IMR-90 (cell line): ENCODE results near the gene PPM1M. TPM values are rescaled to one million over a fixed set of nuclear protein-coding genes. Genes with fewer than 3 reads are reported as not detected.

Experiments
- ATAC-seq: fragments of 200-7000 bp; cut with Tn5 transposase; 2 replicates; pipeline ENCODE4 v1.9.1; 2020; ENCODE audit warnings: low read depth, mild to moderate bottlenecking, moderate library complexity
- BruUV-seq: library from RNA; stranded (reverse); fragments of 400-500 nt; replicated peaks from 2 replicates; lab custom pipeline; 2021; lab: Mats Ljungman, UMichigan
- CTCF ChIA-PET: fragments of 300-600 bp; formaldehyde crosslinking; extraction: SDS; loops from one replicate; lab custom pipeline; 2021; ENCODE audit warnings: antibody characterized with exemption; lab: Yijun Ruan, JAX
- POLR2A ChIA-PET: fragments of 300-600 bp; sonication (Branson Sonifier 250); formaldehyde crosslinking; loops from one replicate; lab custom pipeline; 2022; ENCODE audit warnings: antibody characterized with exemption; ENCODE audit not compliant: unreplicated experiment; lab: Charles Lee
- DNase-seq: peaks from one replicate; pipeline ENCODE4 v3.0.0; 2013
- H2AFZ ChIP-seq: replicated peaks from 2 replicates; pipeline ENCODE3; 2013; ENCODE audit warnings: low read length, mild to moderate bottlenecking; ENCODE audit not compliant: poor library complexity
- H2AK5ac ChIP-seq: 2 replicates; pipeline ENCODE4 v1.6.1; 2013; ENCODE audit warnings: low read depth, low read length, inconsistent platforms
- H2AK9ac ChIP-seq: replicated peaks from 2 replicates; pipeline ENCODE3; 2013; ENCODE audit warnings: mild to moderate bottlenecking, low read depth, low read length, moderate library complexity; ENCODE audit not compliant: poor library complexity
- H2BK120ac ChIP-seq: 2 replicates; pipeline ENCODE4 v1.6.1; 2013; ENCODE audit warnings: low read depth, low read length, inconsistent platforms
- H2BK15ac ChIP-seq: 3 replicates; pipeline ENCODE4 v1.6.1; 2013; ENCODE audit warnings: low read depth, low read length, inconsistent platforms
- H2BK20ac ChIP-seq: 2 replicates; pipeline ENCODE4 v1.6.1; 2013; ENCODE audit warnings: low read depth, mild to moderate bottlenecking, inconsistent platforms, low read length, moderate library complexity
- H2BK5ac ChIP-seq: 2 replicates; pipeline ENCODE4 v1.6.1; 2013; ENCODE audit warnings: mild to moderate bottlenecking, low read depth, low read length, inconsistent platforms; ENCODE audit not compliant: poor library complexity, severe bottlenecking
- H3K14ac ChIP-seq: replicated peaks from 2 replicates; pipeline ENCODE4 v1.6.1; 2013; ENCODE audit warnings: low read depth, low read length, inconsistent platforms
- H3K18ac ChIP-seq: 2 replicates; pipeline ENCODE4 v1.6.1; 2013; ENCODE audit warnings: low read depth, low read length, control low read depth
- H3K23ac ChIP-seq: 2 replicates; pipeline ENCODE4 v1.6.1; 2013; ENCODE audit warnings: low read depth, low read length, inconsistent platforms
- H3K27ac ChIP-seq: 2 replicates; pipeline ENCODE4 v1.5.1; 2013; ENCODE audit warnings: mild to moderate bottlenecking, control low read depth, low read length; ENCODE audit not compliant: insufficient read depth
- H3K27me3 ChIP-seq: 2 replicates; pipeline ENCODE4 v1.6.1; 2013; ENCODE audit warnings: low read length; ENCODE audit not compliant: control insufficient read depth, insufficient read depth
- H3K36me3 ChIP-seq: 2 replicates; pipeline ENCODE4 v1.6.1; 2013; ENCODE audit warnings: low read length, mixed read lengths; ENCODE audit not compliant: control insufficient read depth, insufficient read depth
- H3K4ac ChIP-seq: 2 replicates; pipeline ENCODE4 v1.6.1; 2013; ENCODE audit warnings: low read depth, low read length, inconsistent platforms
- H3K4me1 ChIP-seq: 2 replicates; pipeline ENCODE4 v1.6.1; 2013; ENCODE audit warnings: low read length, mixed read lengths; ENCODE audit not compliant: control insufficient read depth, insufficient read depth
- H3K4me2 ChIP-seq: 2 replicates; pipeline ENCODE4 v1.6.1; 2013; ENCODE audit warnings: low read depth, mild to moderate bottlenecking, control low read depth, low read length, moderate library complexity
- H3K4me3 ChIP-seq: 2 replicates; pipeline ENCODE4 v1.5.1; 2013; ENCODE audit warnings: low read depth, mild to moderate bottlenecking, control low read depth, low read length, moderate library complexity; ENCODE audit not compliant: insufficient read depth
- H3K56ac ChIP-seq: 2 replicates; pipeline ENCODE4 v1.6.1; 2013; ENCODE audit warnings: low read length, inconsistent platforms; ENCODE audit not compliant: insufficient read depth; ENCODE audit errors: extremely low read depth
- H3K79me1 ChIP-seq, 2 experiments: 2 replicates each; pipeline ENCODE4 v1.6.1; 2013; ENCODE audit warnings: low read length in 2 of 2, inconsistent platforms in 1 of 2, low read depth in 1 of 2
- H3K9ac ChIP-seq: 2 replicates; pipeline ENCODE4 v1.6.1; 2013; ENCODE audit warnings: low read depth, low read length, control low read depth
- H3K9me1 ChIP-seq: 2 replicates; pipeline ENCODE4 v1.6.1; 2013; ENCODE audit warnings: low read length, inconsistent platforms; ENCODE audit not compliant: insufficient read depth
- H3K9me3 ChIP-seq: 2 replicates; pipeline ENCODE4 v1.6.1; 2013; ENCODE audit warnings: low read length; ENCODE audit not compliant: control insufficient read depth, insufficient read depth
- H4K20me1 ChIP-seq: 2 replicates; pipeline ENCODE4 v1.6.1; 2013; ENCODE audit warnings: low read length, inconsistent platforms; ENCODE audit not compliant: insufficient read depth
- H4K5ac ChIP-seq: 2 replicates; pipeline ENCODE4 v1.6.1; 2013; ENCODE audit warnings: mild to moderate bottlenecking, low read depth, low read length, control low read depth
- H4K8ac ChIP-seq, 2 experiments: 2 replicates each; pipeline ENCODE4 v1.6.1; 2013; ENCODE audit warnings: low read depth in 2 of 2, low read length in 2 of 2, control low read depth in 1 of 2, inconsistent platforms in 1 of 2
- H4K91ac ChIP-seq: 2 replicates; pipeline ENCODE4 v1.6.1; 2013; ENCODE audit warnings: low read depth, low read length, inconsistent platforms; ENCODE audit not compliant: insufficient read depth
- BHLHE40 ChIP-seq: fragments of 150-350 bp; IDR thresholded peaks from 2 replicates; pipeline ENCODE4 v1.6.1; 2016; ENCODE audit warnings: mild to moderate bottlenecking, low read depth, low read length
- CEBPB ChIP-seq: IDR thresholded peaks from 2 replicates; pipeline ENCODE4 v1.6.1; 2012; ENCODE audit warnings: low read depth, low read length, improper control_type of control experiment
- MAFK ChIP-seq: IDR thresholded peaks from 2 replicates; pipeline ENCODE4 v1.6.1; 2012; ENCODE audit warnings: low read depth, low read length, improper control_type of control experiment
- MXI1 ChIP-seq: IDR thresholded peaks from 2 replicates; pipeline ENCODE4 v1.6.1; 2012; ENCODE audit warnings: low read depth, mild to moderate bottlenecking, low read length, moderate library complexity, borderline replicate concordance
- NFE2L2 ChIP-seq: fragments of 150-350 bp; IDR thresholded peaks from 2 replicates; pipeline ENCODE4 v1.6.1; 2016; ENCODE audit warnings: low read depth, mild to moderate bottlenecking, low read length
- POLR2A ChIP-seq: IDR thresholded peaks from 2 replicates; pipeline ENCODE4 v1.6.1; 2012; ENCODE audit warnings: mild to moderate bottlenecking, low read depth, low read length
- RCOR1 ChIP-seq: IDR thresholded peaks from 2 replicates; pipeline ENCODE4 v1.6.1; 2012; ENCODE audit warnings: mild to moderate bottlenecking, low read length, improper control_type of control experiment; ENCODE audit not compliant: insufficient replicate concordance
- RFX5 ChIP-seq: IDR thresholded peaks from 2 replicates; pipeline ENCODE4 v1.8.0; 2012; ENCODE audit warnings: low read depth, mild to moderate bottlenecking, low read length, moderate library complexity
- WGBS, 2 experiments: methylation state at CpG; one replicate each; pipeline versions ENCODE4 v1.1.5 to v1.1.7; 2013; ENCODE audit warnings: missing lambda C conversion rate in 2 of 2; ENCODE audit not compliant: insufficient read length in 1 of 2; ENCODE audit errors: extremely low coverage in 2 of 2; 5-methylcytosine and 5-hydroxymethylcytosine counted together
- dilution Hi-C: fragments of 300-500 bp; cut with HindIII; formaldehyde crosslinking; loops from one replicate; pipeline ENCODE4 v1.14.3; 2018; ENCODE audit warnings: low sequenced_read_pairs; ENCODE audit not compliant: unreplicated experiment
- in situ Hi-C: fragments of 300-500 bp; cut with MboI; formaldehyde crosslinking; loops from 3 replicates; pipeline ENCODE4 v1.14.3; 2019; ENCODE audit warnings: low sequenced_read_pairs, inconsistent platforms, mixed read lengths
- intact Hi-C: fragments of 100-400 bp; cut with micrococcal nuclease; formaldehyde crosslinking; loops from 2 replicates; pipeline ENCODE4 v1.10.0; 2022
- polyA plus RNA-seq, 3 experiments: library from polyadenylated mRNA; depleted of rRNA; stranded (reverse); fragments of >200 nt; gene quantifications; 2 replicates each; pipeline ENCODE4 v1.2.3, GENCODE V29; 2012; ENCODE audit warnings: low replicate concordance in 1 of 3
- total RNA-seq: library from RNA; depleted of rRNA; stranded (reverse); fragments of >200 nt; gene quantifications from 2 replicates; pipeline ENCODE4 v1.2.3, GENCODE V29; 2012
- TF ChIP-seq, protein P1 (sequence below): fragments of 150-350 bp; IDR thresholded peaks from 2 replicates; pipeline ENCODE4 v1.6.1; 2016; ENCODE audit warnings: low read depth, mild to moderate bottlenecking, low read length, moderate library complexity, borderline replicate concordance

The PPM1M gene
- total and polyA plus RNA-seq, 2 of the 4 experiments (the other 2 are of a cell fraction), result 12.2 to 18.1 TPM

DNA sequence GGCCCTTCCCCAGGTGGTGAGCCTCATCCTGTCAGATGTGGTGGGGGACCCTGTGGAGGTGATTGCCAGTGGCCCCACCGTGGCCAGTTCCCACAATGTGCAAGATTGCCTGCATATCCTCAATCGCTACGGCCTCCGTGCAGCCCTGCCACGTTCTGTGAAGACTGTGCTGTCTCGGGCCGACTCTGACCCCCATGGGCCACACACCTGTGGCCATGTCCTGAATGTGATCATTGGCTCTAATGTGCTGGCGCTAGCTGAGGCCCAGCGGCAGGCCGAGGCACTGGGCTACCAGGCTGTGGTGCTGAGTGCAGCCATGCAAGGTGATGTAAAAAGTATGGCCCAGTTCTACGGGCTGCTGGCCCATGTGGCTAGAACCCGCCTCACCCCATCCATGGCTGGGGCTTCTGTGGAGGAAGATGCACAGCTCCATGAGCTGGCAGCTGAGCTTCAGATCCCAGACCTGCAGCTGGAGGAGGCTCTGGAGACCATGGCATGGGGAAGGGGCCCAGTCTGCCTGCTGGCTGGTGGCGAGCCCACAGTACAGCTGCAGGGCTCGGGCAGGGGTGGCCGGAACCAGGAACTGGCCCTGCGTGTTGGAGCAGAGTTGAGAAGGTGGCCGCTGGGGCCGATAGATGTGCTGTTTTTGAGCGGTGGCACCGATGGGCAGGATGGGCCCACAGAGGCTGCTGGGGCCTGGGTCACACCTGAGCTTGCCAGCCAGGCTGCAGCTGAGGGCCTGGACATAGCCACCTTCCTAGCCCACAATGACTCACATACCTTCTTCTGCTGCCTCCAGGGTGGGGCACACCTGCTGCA is 46.9 kb downstream of the PPM1M start:
- TF ChIP-seq CEBPB (no peak), MXI1 (no peak), NFE2L2 (no peak), RCOR1 (no peak), MAFK (no peak), BHLHE40 (no peak), POLR2A (no peak), RFX5 (no peak)
- TF ChIP-seq, protein P1, sequence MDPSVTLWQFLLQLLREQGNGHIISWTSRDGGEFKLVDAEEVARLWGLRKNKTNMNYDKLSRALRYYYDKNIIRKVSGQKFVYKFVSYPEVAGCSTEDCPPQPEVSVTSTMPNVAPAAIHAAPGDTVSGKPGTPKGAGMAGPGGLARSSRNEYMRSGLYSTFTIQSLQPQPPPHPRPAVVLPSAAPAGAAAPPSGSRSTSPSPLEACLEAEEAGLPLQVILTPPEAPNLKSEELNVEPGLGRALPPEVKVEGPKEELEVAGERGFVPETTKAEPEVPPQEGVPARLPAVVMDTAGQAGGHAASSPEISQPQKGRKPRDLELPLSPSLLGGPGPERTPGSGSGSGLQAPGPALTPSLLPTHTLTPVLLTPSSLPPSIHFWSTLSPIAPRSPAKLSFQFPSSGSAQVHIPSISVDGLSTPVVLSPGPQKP, result no peak
- Histone ChIP-seq H3K4me1 (peaks cover 4% of the 10 kb centered on the region), H2BK20ac (no peak overlapping the region), H3K4me3 (no peak overlapping the region), H3K9me1 (peaks cover 10% of the 10 kb centered on the region), H3K56ac (no peak overlapping the region), H2AK9ac (no peak overlapping the region), H3K4ac (no peak overlapping the region), H4K91ac (no peak overlapping the region), H3K9ac (no peak overlapping the region), H3K18ac (no peak overlapping the region), H4K8ac (no peak overlapping the region), H3K79me1 (peaks cover 8 to 18% of the 10 kb centered on the region in 2 experiments), H4K5ac (no peak overlapping the region), H3K27ac (no peak overlapping the region), H3K9me3 (no peaks in the 10 kb centered on the region), H3K27me3 (no peaks in the 10 kb centered on the region), H2BK120ac (no peak overlapping the region), H4K20me1 (no peaks in the 10 kb centered on the region), H3K36me3 (peaks cover 14% of the 10 kb centered on the region; the same call in 1 of the 2 replicates), H3K4me2 (no peak overlapping the region), H2AFZ (no peak overlapping the region), H2BK15ac (no peak overlapping the region), H3K23ac (no peak overlapping the region), H3K14ac (no peak overlapping the region), H2AK5ac (no peak overlapping the region), H2BK5ac (no peak overlapping the region)
- WGBS, 2 experiments, result 91% methylated on average over 16 of the region's 20 CpGs; no CpG with 5 or more reads in 1 of the 2 experiments
- intact Hi-C loops, result loop anchor here (5.0 kb wide), 1 partner anchor 95 kb away; no protein-coding TSS in a partner anchor
- dilution Hi-C loops, result no loop called here
- DNase-seq (no peak), ATAC-seq (no peak)
- no TSS peak for BruUV-seq
- CTCF ChIA-PET, result interaction anchor here (0.9 kb wide), 1 partner anchor 43 kb away, joined by 3 read pairs; no protein-coding TSS in a partner anchor
- in situ Hi-C loops, result loop anchor here (5.0 kb wide), 1 partner anchor 50 kb away; no protein-coding TSS in a partner anchor
- POLR2A ChIA-PET, result no interaction called here
